K562 (cell line): ENCODE measurements around the gene FASTKD1. TPM values are rescaled to one million over a fixed set of nuclear protein-coding genes. Genes with fewer than 3 reads are reported as not detected.

ENCODE experiments used
- ARID4B ChIP-seq: sonication (generic); formaldehyde crosslinking; IDR thresholded peaks from 2 replicates; pipeline ENCODE4 v1.8.0; 2022; ENCODE audit warnings: mild to moderate bottlenecking, missing genetic modification reagents
- CEBPG ChIP-seq, 3 experiments: fragments of 200-800 bp in 1 of 3; sonication (Bioruptor generic) in 1 of 3; sonication (generic) in 1 of 3; formaldehyde crosslinking in 1 of 3; IDR thresholded peaks in 2 of 3; conservative IDR thresholded peaks in 1 of 3; 2 replicates each; pipeline versions ENCODE4 v1.6.1 to v1.8.0; 2016 to 2022; ENCODE audit warnings: missing compliant biosample characterization in 2 of 3, missing genetic modification characterization in 2 of 3, mild to moderate bottlenecking in 1 of 3, missing genetic modification reagents in 1 of 3
- CLOCK ChIP-seq: fragments of 250-450 bp; sonication (Bioruptor Pico); IDR thresholded peaks from 2 replicates; pipeline ENCODE4 v1.4.0; 2020; ENCODE audit warnings: mild to moderate bottlenecking, moderate library complexity, borderline replicate concordance
- ELF4 ChIP-seq: fragments of 450-650 bp; formaldehyde crosslinking; IDR thresholded peaks from 2 replicates; pipeline ENCODE4 v1.4.0; 2022; ENCODE audit warnings: missing genetic modification characterization
- FOSL1 ChIP-seq: fragments of 200-800 bp; sonication (Bioruptor generic); conservative IDR thresholded peaks from 2 replicates; pipeline ENCODE4 v1.6.1; 2016; ENCODE audit warnings: missing genetic modification characterization, missing compliant biosample characterization
- HDGF ChIP-seq: fragments of 450-650 bp; IDR thresholded peaks from 2 replicates; pipeline ENCODE4 v1.6.1; 2016
- KAT2B ChIP-seq: IDR thresholded peaks from one replicate; pipeline ENCODE4 v1.6.1; 2012; ENCODE audit warnings: low read depth, mild to moderate bottlenecking, control low read depth, inconsistent platforms, low read length, moderate library complexity
- LARP7 ChIP-seq: fragments of 450-650 bp; IDR thresholded peaks from 2 replicates; pipeline ENCODE4 v1.6.1; 2016
- MAZ ChIP-seq, 2 experiments: fragments of 450-650 bp in 1 of 2; sonication (generic) in 1 of 2; formaldehyde crosslinking; IDR thresholded peaks in 1 of 2; conservative IDR thresholded peaks in 1 of 2; 2 replicates each; pipeline versions ENCODE4 v1.4.0 to v1.5.0; 2020; ENCODE audit warnings: mild to moderate bottlenecking in 1 of 2, missing genetic modification reagents in 1 of 2
- NCOA1 ChIP-seq: fragments of 450-650 bp; IDR thresholded peaks from 2 replicates; pipeline ENCODE4 v1.6.1; 2016; ENCODE audit warnings: low read depth
- PPARD ChIP-seq: fragments of 250-450 bp; sonication (Bioruptor Pico); IDR thresholded peaks from 2 replicates; pipeline ENCODE4 v1.8.0; 2022; ENCODE audit warnings: inconsistent platforms, mild to moderate bottlenecking, moderate library complexity
- PYGO2 ChIP-seq: fragments of 450-650 bp; IDR thresholded peaks from 2 replicates; pipeline ENCODE4 v1.6.1; 2016; ENCODE audit warnings: mild to moderate bottlenecking, missing genetic modification characterization, moderate library complexity, missing compliant biosample characterization
- ZBED1 ChIP-seq: IDR thresholded peaks from 2 replicates; pipeline ENCODE4 v1.6.1; 2014
- ZNF551 ChIP-seq: fragments of 250-450 bp; sonication (Bioruptor Pico); IDR thresholded peaks from 2 replicates; pipeline ENCODE4 v1.5.0; 2021; ENCODE audit warnings: mild to moderate bottlenecking, moderate library complexity
- polyA plus RNA-seq, 8 experiments: library from polyadenylated mRNA; depleted of rRNA in 4 of 8; stranded (reverse) in 5 of 8; unstranded in 3 of 8; fragments of >200 nt; fragmentation: Nextera tagmentation in 2 of 8; fragmentation: Illumina TruSeq in 1 of 8; extraction: Ambion mirVana in 2 of 8; extraction: Trizol in 1 of 8; gene quantifications; 2 replicates each; pipeline versions ENCODE4 v1.2.1 to v1.2.3, GENCODE V29; 2011 to 2014; ENCODE audit warnings: inconsistent platforms in 1 of 8, missing spikeins in 1 of 8
- total RNA-seq, 7 experiments: library from RNA; depleted of rRNA in 6 of 7; stranded (reverse); fragments of >200 nt in 6 of 7; fragmentation: Illumina TruSeq in 2 of 7; extraction: Trizol in 2 of 7; gene quantifications; 2 replicates each; pipeline versions ENCODE4 v1.2.1 to v1.2.3, GENCODE V29; 2011 to 2021; ENCODE audit warnings: low replicate concordance in 1 of 7
- TF ChIP-seq, protein P1 (sequence below): IDR thresholded peaks from 3 replicates; pipeline ENCODE4 v1.6.1; 2011; ENCODE audit warnings: borderline replicate concordance, mild to moderate bottlenecking; ENCODE audit not compliant: insufficient read length, insufficient read depth
- TF ChIP-seq, protein P2 (sequence below): fragments of 250-450 bp; sonication (Bioruptor Pico); IDR thresholded peaks from 2 replicates; pipeline ENCODE4 v1.9.0; 2021; ENCODE audit warnings: mild to moderate bottlenecking, inconsistent platforms

The FASTKD1 gene
- total and polyA plus RNA-seq, 9 of the 15 experiments (the other 6 are each of a cell fraction or from before 2014, with no cell fraction given): 63.5 to 134 (median 119) TPM

- TF ChIP-seq CLOCK (CRISPR knock-in tag) (no peak), PPARD (no peak), HDGF (no peak), PYGO2 (tag) (no peak), KAT2B (no peak), MAZ (CRISPR knock-in tag; conservative IDR thresholded peaks at IDR 0.05 in 1 of 2, IDR thresholded peaks at IDR 0.05 in 1 of 2) (peak; percentile 91 to 93; a peak in 2 of 4 replicates), NCOA1 (peak; percentile 87), LARP7 (no peak), ZBED1 (no peak), FOSL1 (tag) (peak; percentile 48; the same call in 1 of the 2 replicates), CEBPG (CRISPR knock-in tag; IDR thresholded peaks at IDR 0.05) (peak; percentile 95), CEBPG (tag; conservative IDR thresholded peaks at IDR 0.05 in 1 of 2, IDR thresholded peaks at IDR 0.05 in 1 of 2) (peak; percentile 89 to 93), ZNF551 (no peak), ARID4B (CRISPR knock-in tag) (peak; percentile 92), ELF4 (no peak; the same call in 1 of the 2 replicates)
- TF ChIP-seq, protein P1, sequence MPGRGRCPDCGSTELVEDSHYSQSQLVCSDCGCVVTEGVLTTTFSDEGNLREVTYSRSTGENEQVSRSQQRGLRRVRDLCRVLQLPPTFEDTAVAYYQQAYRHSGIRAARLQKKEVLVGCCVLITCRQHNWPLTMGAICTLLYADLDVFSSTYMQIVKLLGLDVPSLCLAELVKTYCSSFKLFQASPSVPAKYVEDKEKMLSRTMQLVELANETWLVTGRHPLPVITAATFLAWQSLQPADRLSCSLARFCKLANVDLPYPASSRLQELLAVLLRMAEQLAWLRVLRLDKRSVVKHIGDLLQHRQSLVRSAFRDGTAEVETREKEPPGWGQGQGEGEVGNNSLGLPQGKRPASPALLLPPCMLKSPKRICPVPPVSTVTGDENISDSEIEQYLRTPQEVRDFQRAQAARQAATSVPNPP: no peak
- TF ChIP-seq, protein P2, sequence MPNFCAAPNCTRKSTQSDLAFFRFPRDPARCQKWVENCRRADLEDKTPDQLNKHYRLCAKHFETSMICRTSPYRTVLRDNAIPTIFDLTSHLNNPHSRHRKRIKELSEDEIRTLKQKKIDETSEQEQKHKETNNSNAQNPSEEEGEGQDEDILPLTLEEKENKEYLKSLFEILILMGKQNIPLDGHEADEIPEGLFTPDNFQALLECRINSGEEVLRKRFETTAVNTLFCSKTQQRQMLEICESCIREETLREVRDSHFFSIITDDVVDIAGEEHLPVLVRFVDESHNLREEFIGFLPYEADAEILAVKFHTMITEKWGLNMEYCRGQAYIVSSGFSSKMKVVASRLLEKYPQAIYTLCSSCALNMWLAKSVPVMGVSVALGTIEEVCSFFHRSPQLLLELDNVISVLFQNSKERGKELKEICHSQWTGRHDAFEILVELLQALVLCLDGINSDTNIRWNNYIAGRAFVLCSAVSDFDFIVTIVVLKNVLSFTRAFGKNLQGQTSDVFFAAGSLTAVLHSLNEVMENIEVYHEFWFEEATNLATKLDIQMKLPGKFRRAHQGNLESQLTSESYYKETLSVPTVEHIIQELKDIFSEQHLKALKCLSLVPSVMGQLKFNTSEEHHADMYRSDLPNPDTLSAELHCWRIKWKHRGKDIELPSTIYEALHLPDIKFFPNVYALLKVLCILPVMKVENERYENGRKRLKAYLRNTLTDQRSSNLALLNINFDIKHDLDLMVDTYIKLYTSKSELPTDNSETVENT (CRISPR knock-in tag): peak; percentile 7; the same call in 1 of the 2 replicates
Observed at GRCh38 chr2:169584005-169584877, 10.6 kb upstream of the FASTKD1 start, which contains the start of gene PPIG (continued).
